ENCODE measurements around the gene KRT74.

KRT74 gene

DNA sequence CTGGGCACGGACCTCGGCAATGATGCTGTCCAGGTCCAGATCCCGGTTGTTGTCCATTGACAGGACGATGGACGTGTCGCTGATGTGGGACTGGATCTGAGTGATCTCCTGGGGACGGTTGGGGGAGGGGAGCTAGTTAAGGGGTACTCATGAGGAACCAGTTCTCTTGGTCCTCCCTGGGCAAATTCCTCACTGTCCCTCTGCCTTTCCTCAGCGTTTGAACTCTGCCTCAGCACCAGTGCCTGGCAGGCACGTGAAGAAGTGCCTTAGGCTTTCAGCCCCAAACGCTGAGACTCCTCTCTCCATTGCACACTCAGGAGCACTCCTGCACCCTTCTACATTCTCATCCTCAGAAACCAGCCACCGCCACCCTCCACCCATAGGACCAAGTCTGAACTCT, 17.9 kb upstream of the KRT74 start:
- H3K9me3 ChIP-seq (ENCODE audit: insufficient read depth, low read length, severe bottlenecking) = no peaks in the 10 kb centered on the region
- no peaks in the 10 kb centered on the region for H3K79me2 ChIP-seq (ENCODE audit: insufficient read depth, low read length)
- no peak overlapping the region for H3K4me3 ChIP-seq (ENCODE audit: low read depth in 1 of 2, low read length in 2 of 2)
- ATAC-seq (ENCODE audit: insufficient read depth, low read depth) = no peak
- TF ChIP-seq EZH2 (IDR thresholded peaks at IDR 0.05; ENCODE audit: borderline replicate concordance, low read depth, low read length, severe bottlenecking) = no peak
- TF ChIP-seq, protein P1, sequence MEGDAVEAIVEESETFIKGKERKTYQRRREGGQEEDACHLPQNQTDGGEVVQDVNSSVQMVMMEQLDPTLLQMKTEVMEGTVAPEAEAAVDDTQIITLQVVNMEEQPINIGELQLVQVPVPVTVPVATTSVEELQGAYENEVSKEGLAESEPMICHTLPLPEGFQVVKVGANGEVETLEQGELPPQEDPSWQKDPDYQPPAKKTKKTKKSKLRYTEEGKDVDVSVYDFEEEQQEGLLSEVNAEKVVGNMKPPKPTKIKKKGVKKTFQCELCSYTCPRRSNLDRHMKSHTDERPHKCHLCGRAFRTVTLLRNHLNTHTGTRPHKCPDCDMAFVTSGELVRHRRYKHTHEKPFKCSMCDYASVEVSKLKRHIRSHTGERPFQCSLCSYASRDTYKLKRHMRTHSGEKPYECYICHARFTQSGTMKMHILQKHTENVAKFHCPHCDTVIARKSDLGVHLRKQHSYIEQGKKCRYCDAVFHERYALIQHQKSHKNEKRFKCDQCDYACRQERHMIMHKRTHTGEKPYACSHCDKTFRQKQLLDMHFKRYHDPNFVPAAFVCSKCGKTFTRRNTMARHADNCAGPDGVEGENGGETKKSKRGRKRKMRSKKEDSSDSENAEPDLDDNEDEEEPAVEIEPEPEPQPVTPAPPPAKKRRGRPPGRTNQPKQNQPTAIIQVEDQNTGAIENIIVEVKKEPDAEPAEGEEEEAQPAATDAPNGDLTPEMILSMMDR (IDR thresholded peaks at IDR 0.05; ENCODE audit: borderline replicate concordance, extremely low read depth, low read length, poor library complexity, severe bottlenecking) = no peak
- no peak for DNase-seq
- H4K20me1 ChIP-seq (ENCODE audit: insufficient read depth, low read length) = no peaks in the 10 kb centered on the region
- no peaks in the 10 kb centered on the region for H3K36me3 ChIP-seq (ENCODE audit: insufficient read depth, low read length)
- H3K4me1 ChIP-seq (ENCODE audit: insufficient read depth, low read length) = no peaks in the 10 kb centered on the region
- no peak overlapping the region for H3K9ac ChIP-seq (ENCODE audit: low read depth, low read length)
- no peak overlapping the region for H2AFZ ChIP-seq (ENCODE audit: low read depth, low read length)
- peaks cover 8% of the 10 kb centered on the region for H3K27me3 ChIP-seq (ENCODE audit: insufficient read depth, low read length, poor library complexity)
- H3K27ac ChIP-seq (ENCODE audit: low read length) = no peak overlapping the region
- no peak overlapping the region for H3K4me2 ChIP-seq (ENCODE audit: insufficient read depth, low read length)

DNA sequence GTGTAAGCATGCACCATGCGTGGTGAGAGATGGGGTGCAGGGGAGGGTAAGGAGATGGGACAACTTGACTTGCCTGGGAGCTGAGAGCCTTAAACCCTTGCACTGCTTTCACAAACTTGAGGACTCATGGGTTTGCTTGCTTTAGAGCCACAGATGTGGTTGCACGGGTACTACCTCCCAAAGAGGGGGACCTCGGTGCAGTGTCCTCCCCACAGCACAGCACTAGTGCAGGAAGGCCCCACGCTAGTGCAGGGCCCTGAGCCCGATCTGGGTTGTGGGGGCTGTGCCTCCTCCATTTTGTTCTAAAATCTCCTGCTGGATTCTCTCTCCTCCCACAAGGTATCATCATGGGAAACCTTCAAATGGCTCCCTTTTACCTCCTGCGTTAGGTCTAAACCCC, 16.4 kb upstream of the KRT74 start:
- no peak for DNase-seq
- Histone ChIP-seq H3K9me3 (ENCODE audit: insufficient read depth, low read length, severe bottlenecking) (no peaks in the 10 kb centered on the region), H3K4me1 (ENCODE audit: insufficient read depth, low read length) (no peaks in the 10 kb centered on the region), H4K20me1 (ENCODE audit: insufficient read depth, low read length) (no peaks in the 10 kb centered on the region), H3K27me3 (ENCODE audit: insufficient read depth, low read length, poor library complexity) (peaks cover 8% of the 10 kb centered on the region), H3K9ac (ENCODE audit: low read depth, low read length) (no peak overlapping the region), H3K27ac (ENCODE audit: low read length) (no peak overlapping the region), H3K4me3 (ENCODE audit: low read depth in 1 of 2, low read length in 2 of 2) (no peak overlapping the region), H3K79me2 (ENCODE audit: insufficient read depth, low read length) (no peaks in the 10 kb centered on the region), H3K36me3 (ENCODE audit: insufficient read depth, low read length) (no peaks in the 10 kb centered on the region), H3K4me2 (ENCODE audit: insufficient read depth, low read length) (no peak overlapping the region), H2AFZ (ENCODE audit: low read depth, low read length) (no peak overlapping the region)
- TF ChIP-seq, protein P1 (IDR thresholded peaks at IDR 0.05; ENCODE audit: borderline replicate concordance, extremely low read depth, low read length, poor library complexity, severe bottlenecking) = no peak
- no peak for TF ChIP-seq EZH2 (IDR thresholded peaks at IDR 0.05; ENCODE audit: borderline replicate concordance, low read depth, low read length, severe bottlenecking)
- no peak for ATAC-seq (ENCODE audit: insufficient read depth, low read depth)

DNA sequence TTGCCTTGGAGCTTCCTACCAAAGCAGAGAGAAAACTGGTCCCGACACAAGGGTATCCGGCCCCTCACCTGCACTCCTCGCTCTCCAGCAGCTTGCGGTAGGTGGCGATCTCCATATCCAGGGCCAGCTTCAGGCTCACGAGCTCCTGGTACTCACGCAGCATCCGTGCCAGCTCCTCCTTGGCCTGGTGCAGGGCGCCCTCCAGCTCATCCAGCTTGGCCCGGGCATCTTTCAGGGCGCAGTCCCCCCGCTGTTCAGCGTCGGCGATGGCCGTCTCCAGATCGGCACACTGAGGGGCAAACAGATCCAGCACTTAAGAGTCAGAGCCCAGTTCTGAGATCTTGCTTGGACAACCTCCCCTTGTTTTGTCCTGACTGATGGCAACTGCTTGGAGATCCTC, 13.9 kb upstream of the KRT74 start:
- H3K36me3 ChIP-seq (ENCODE audit: insufficient read depth, low read length) = no peaks in the 10 kb centered on the region
- ATAC-seq (ENCODE audit: insufficient read depth, low read depth) (no peak), DNase-seq (no peak)
- TF ChIP-seq, protein P1 (IDR thresholded peaks at IDR 0.05; ENCODE audit: borderline replicate concordance, extremely low read depth, low read length, poor library complexity, severe bottlenecking) = no peak
- TF ChIP-seq EZH2 (IDR thresholded peaks at IDR 0.05; ENCODE audit: borderline replicate concordance, low read depth, low read length, severe bottlenecking) = no peak
- no peaks in the 10 kb centered on the region for H3K9me3 ChIP-seq (ENCODE audit: insufficient read depth, low read length, severe bottlenecking)
- no peak overlapping the region for H3K9ac ChIP-seq (ENCODE audit: low read depth, low read length)
- peaks cover 12% of the 10 kb centered on the region for H3K27me3 ChIP-seq (ENCODE audit: insufficient read depth, low read length, poor library complexity)
- no peak overlapping the region for H3K4me3 ChIP-seq (ENCODE audit: low read depth in 1 of 2, low read length in 2 of 2)
- no peaks in the 10 kb centered on the region for H4K20me1 ChIP-seq (ENCODE audit: insufficient read depth, low read length)
- no peaks in the 10 kb centered on the region for H3K79me2 ChIP-seq (ENCODE audit: insufficient read depth, low read length)
- H3K27ac ChIP-seq (ENCODE audit: low read length) = no peak overlapping the region
- no peaks in the 10 kb centered on the region for H3K4me1 ChIP-seq (ENCODE audit: insufficient read depth, low read length)
- no peak overlapping the region for H2AFZ ChIP-seq (ENCODE audit: low read depth, low read length)
- no peak overlapping the region for H3K4me2 ChIP-seq (ENCODE audit: insufficient read depth, low read length)

DNA sequence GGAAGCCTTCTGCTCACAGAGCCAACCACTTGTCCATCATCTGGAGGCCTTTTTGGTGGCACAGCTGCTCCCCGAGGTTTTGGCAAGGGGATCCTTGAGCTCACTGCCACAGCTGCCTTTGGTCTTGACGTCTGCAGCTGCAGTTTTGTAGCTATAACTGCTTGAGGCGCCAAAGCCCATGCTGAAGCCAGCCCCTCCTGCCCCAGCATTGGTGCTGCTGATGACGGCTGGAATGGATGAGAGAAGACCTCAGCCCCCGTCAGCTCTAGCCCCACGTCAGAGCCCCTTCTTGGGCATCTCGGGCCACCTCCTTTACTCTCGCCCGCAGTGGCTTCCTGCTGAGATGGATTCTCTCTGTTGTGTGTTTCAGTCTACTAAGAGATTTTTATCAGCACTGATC, 12.3 kb upstream of the KRT74 start:
- Histone ChIP-seq H3K9me3 (ENCODE audit: insufficient read depth, low read length, severe bottlenecking) (no peaks in the 10 kb centered on the region), H3K79me2 (ENCODE audit: insufficient read depth, low read length) (no peaks in the 10 kb centered on the region), H3K27me3 (ENCODE audit: insufficient read depth, low read length, poor library complexity) (peaks cover 12% of the 10 kb centered on the region), H3K4me2 (ENCODE audit: insufficient read depth, low read length) (no peak overlapping the region), H2AFZ (ENCODE audit: low read depth, low read length) (no peak overlapping the region), H3K36me3 (ENCODE audit: insufficient read depth, low read length) (no peaks in the 10 kb centered on the region), H3K4me1 (ENCODE audit: insufficient read depth, low read length) (no peaks in the 10 kb centered on the region), H3K27ac (ENCODE audit: low read length) (no peak overlapping the region), H3K9ac (ENCODE audit: low read depth, low read length) (no peak overlapping the region), H3K4me3 (ENCODE audit: low read depth in 1 of 2, low read length in 2 of 2) (no peak overlapping the region), H4K20me1 (ENCODE audit: insufficient read depth, low read length) (no peaks in the 10 kb centered on the region)
- ATAC-seq (ENCODE audit: insufficient read depth, low read depth) (peak; percentile 31; the same call in 2 of the 3 replicates), DNase-seq (peak; percentile 10)
- TF ChIP-seq EZH2 (IDR thresholded peaks at IDR 0.05; ENCODE audit: borderline replicate concordance, low read depth, low read length, severe bottlenecking) = no peak
- TF ChIP-seq, protein P1 (IDR thresholded peaks at IDR 0.05; ENCODE audit: borderline replicate concordance, extremely low read depth, low read length, poor library complexity, severe bottlenecking) = no peak
